Subcutaneous adipose tissue (tissue), 4 donors: ENCODE data around the gene GABRB1. TPM values are rescaled to one million over a fixed set of nuclear protein-coding genes. Genes with fewer than 3 reads are reported as not detected.

ENCODE experiments used
- CTCF ChIP-seq: fragments of 450-650 bp; IDR thresholded peaks from one replicate; pipeline ENCODE4 v1.5.1; 2016; ENCODE audit warnings: low read depth, mild to moderate bottlenecking, control low read depth, antibody characterized with exemption, moderate library complexity
- total RNA-seq, 4 donors: library from RNA; depleted of rRNA; stranded (reverse); fragments of >200 nt; gene quantifications; one replicate each; pipeline ENCODE4 v1.1.0, GENCODE V29; 2016

The GABRB1 gene
- not detected for total RNA-seq

- no peak for TF ChIP-seq CTCF
Observed at GRCh38 chr4:47031011-47031678, at the start of gene GABRB1. Gene GABRB1 (plus strand): TSS chr4:47031567.

GRCh38 chr4:46984781-46985180 is 46.6 kb upstream of the GABRB1 start:
- no peak for TF ChIP-seq CTCF

GRCh38 chr4:46986922-46987638 is 44.3 kb upstream of the GABRB1 start:
- no peak for TF ChIP-seq CTCF

GRCh38 chr4:46992338-46992737 is 39.0 kb upstream of the GABRB1 start:
- no peak for TF ChIP-seq CTCF

- no peak for TF ChIP-seq CTCF
Observed at GRCh38 chr4:46993075-46994006, 38.0 kb upstream of the GABRB1 start, which contains the start of gene GABRA4. Gene GABRA4 (minus strand): TSS chr4:46993581. CDS start chr4:46993424, 157 bp downstream.

- TF ChIP-seq CTCF = no peak
Observed at GRCh38 chr4:46994007-46994405, 37.4 kb upstream of the GABRB1 start.

GRCh38 chr4:46999566-46999965 is 31.8 kb upstream of the GABRB1 start:
- TF ChIP-seq CTCF = no peak
